Thymus (tissue), 11 donors: ENCODE data around the gene YAP1. TPM values are rescaled to one million over a fixed set of nuclear protein-coding genes. Genes with fewer than 3 reads are reported as not detected.

ENCODE experiments used
- DNase-seq, 9 donors: peaks; one replicate each; pipeline ENCODE4 v3.0.0-alpha.2; 2013; ENCODE audit warnings: low spot score in 9 of 9, low read depth in 6 of 9, missing footprints in 1 of 9
- H3K27ac ChIP-seq, 2 donors: one replicate each; pipeline ENCODE4 v1.5.1; 2013; ENCODE audit warnings: control low read depth in 1 of 2, low read depth in 1 of 2, low read length in 1 of 2, mild to moderate bottlenecking in 1 of 2, moderate library complexity in 1 of 2
- H3K27me3 ChIP-seq, 2 donors: one replicate each; pipeline ENCODE4 v1.5.1; 2013; ENCODE audit warnings: low read length in 1 of 2; ENCODE audit not compliant: control insufficient read depth in 2 of 2, insufficient read depth in 1 of 2
- H3K36me3 ChIP-seq, 2 donors: one replicate each; pipeline ENCODE4 v1.5.1; 2013; ENCODE audit warnings: low read length in 1 of 2, mild to moderate bottlenecking in 1 of 2, moderate library complexity in 1 of 2; ENCODE audit not compliant: control insufficient read depth in 2 of 2, insufficient read depth in 2 of 2
- H3K4me1 ChIP-seq, 2 donors: one replicate each; pipeline ENCODE4 v1.5.1; 2013; ENCODE audit warnings: low read length in 2 of 2; ENCODE audit not compliant: control insufficient read depth in 2 of 2, insufficient read depth in 2 of 2
- H3K4me3 ChIP-seq, 2 donors: one replicate each; pipeline ENCODE4 v1.5.1; 2013; ENCODE audit warnings: low read length in 2 of 2, control low read depth in 1 of 2, mild to moderate bottlenecking in 1 of 2
- H3K9me3 ChIP-seq, 2 donors: one replicate each; pipeline ENCODE4 v1.5.1; 2013; ENCODE audit warnings: low read length in 1 of 2, mild to moderate bottlenecking in 1 of 2; ENCODE audit not compliant: control insufficient read depth in 2 of 2, insufficient read depth in 1 of 2
- WGBS: extraction: QIAGEN DNeasy Blood & Tissue Kit; methylation state at CpG from one replicate; pipeline ENCODE4 v1.1.7; 2013; 5-methylcytosine and 5-hydroxymethylcytosine counted together
- polyA plus RNA-seq: library from polyadenylated mRNA; stranded (reverse); fragments of 200-250 nt; gene quantifications from one replicate; pipeline ENCODE4 v1.2.3, GENCODE V29; 2013
- total RNA-seq: library from RNA; stranded (reverse); fragments of 120-200 nt; gene quantifications from one replicate; pipeline ENCODE4 v1.2.4, GENCODE V29; 2013
- donor health status: healthy.

YAP1 gene
- total and polyA plus RNA-seq, 2 donors = 10.5 to 27.9 TPM

DNA sequence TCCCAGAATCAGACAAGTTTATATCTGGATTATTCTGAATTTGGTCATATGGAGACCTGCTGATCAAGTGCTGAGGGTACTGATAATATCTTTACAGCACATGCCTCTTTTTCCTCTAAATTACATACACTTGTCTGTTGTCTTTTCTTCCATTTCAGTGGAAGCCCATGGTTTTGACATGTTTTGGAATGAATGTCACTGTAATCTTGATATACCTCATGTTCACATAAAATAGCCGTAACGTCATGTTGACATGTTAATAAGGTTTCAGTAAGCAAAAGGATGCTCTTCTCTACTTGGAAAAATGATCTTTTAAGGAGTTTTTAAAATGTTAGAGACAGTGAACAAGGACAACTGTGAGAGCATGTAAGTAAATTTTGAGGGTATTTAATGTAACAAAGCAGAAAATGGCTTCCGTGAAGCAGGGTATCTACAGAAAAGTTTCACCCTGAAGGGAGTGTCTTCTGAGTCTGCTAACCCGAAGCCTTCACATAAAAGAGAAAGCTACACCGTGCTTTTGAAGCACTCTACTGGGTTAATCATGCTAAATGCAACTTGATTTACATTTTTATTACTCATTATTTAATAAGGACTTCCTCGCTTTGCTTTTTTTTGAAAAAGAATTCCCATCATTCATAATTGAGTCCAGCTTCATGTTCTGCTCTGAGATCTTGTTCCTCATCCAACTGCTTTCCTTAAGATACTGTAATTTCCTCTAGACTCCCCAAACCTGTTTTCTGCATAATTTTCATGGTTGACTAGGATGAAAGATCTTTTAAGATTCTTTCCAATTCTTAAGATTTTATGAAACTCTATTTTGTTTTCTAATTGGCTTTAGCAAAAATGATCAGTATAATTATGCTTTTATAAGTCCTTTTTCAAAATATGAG, 56.2 kb downstream of the YAP1 start:
- 88% methylated on average over 6 of the region's 6 CpGs for WGBS
- Histone ChIP-seq H3K4me1 (no peaks in the 10 kb centered on the region), H3K9me3 (no peaks in the 10 kb centered on the region), H3K4me3 (no peak overlapping the region), H3K27me3 (no peaks in the 10 kb centered on the region), H3K36me3 (no peaks in the 10 kb centered on the region), H3K27ac (no peak overlapping the region)
- no peak for DNase-seq

DNA sequence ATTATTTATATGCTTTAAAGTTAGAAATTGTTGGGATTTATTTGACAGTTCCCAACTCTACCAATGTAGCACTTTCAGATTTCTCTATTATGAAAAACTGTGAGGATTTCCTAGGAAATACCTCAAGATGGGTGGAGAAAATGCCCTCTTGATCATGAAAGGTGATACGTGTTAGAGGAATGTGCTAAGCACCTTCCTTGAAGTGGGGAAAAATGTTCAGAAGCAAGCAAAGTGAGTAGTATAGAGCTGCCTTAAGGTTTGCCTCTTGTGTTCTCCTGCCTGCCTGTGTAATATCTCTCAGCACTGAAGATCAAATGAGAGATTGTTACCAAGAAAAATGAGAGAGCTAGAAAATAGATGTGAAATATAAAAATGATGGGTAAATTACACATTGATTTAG, 58.2 kb downstream of the YAP1 start:
- H3K9me3 ChIP-seq = no peaks in the 10 kb centered on the region
- no peaks in the 10 kb centered on the region for H3K27me3 ChIP-seq
- H3K27ac ChIP-seq = no peak overlapping the region
- H3K4me3 ChIP-seq = no peak overlapping the region
- H3K4me1 ChIP-seq = no peaks in the 10 kb centered on the region
- 73% methylated on average over 1 of the region's 1 CpG for WGBS
- no peaks in the 10 kb centered on the region for H3K36me3 ChIP-seq
- no peak for DNase-seq

- Histone ChIP-seq H3K4me3 (no peak overlapping the region), H3K27me3 (no peaks in the 10 kb centered on the region), H3K36me3 (no peaks in the 10 kb centered on the region), H3K4me1 (no peaks in the 10 kb centered on the region), H3K27ac (no peak overlapping the region), H3K9me3 (no peaks in the 10 kb centered on the region)
- no peak for DNase-seq
Measured at GRCh38 chr11:102171101-102171500, 60.9 kb downstream of the YAP1 start.

DNA sequence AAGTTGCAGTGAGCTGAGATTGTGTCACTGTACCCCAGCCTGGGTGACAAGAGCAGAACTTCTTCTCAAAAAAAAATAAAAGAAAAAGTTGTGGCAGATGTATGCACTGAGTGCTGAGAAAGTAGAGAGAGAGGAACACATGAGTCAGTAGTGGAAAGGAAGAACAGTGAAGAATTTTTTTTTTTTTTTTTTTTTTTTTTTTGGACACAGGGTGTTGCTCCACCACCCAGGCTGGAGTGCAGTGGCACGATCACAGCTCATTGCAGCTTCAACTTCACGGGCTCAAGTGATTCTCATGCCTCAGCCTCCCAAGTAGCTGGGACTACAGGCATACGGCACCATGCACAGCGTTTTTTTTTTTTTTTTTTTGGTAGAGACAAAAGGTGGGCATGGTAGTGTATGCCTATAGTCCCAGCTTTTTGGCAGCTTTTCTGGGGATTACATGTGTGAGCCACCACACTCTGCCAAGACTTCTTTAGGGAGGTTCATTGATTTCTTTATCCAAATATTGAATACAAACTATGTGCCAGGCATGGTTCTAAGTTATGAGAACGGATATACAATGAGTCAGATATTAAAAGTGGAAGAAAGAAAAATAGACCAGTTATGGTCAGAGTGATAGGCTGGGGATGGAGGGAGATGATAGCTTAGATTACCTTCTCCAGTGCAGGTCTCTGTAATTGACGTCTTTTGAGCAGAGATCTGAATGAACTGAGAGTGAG, 62.0 kb downstream of the YAP1 start:
- H3K36me3 ChIP-seq = no peaks in the 10 kb centered on the region
- no peaks in the 10 kb centered on the region for H3K4me1 ChIP-seq
- no peaks in the 10 kb centered on the region for H3K27me3 ChIP-seq
- no peaks in the 10 kb centered on the region for H3K9me3 ChIP-seq
- H3K27ac ChIP-seq = no peak overlapping the region
- no peak for DNase-seq
- WGBS = 72% methylated on average over 5 of the region's 6 CpGs
- no peak overlapping the region for H3K4me3 ChIP-seq

GRCh38 chr11:102177126-102177525, 66.9 kb downstream of the YAP1 start:
- no peak overlapping the region for H3K4me3 ChIP-seq
- no peak for DNase-seq
- no peaks in the 10 kb centered on the region for H3K4me1 ChIP-seq
- no peak overlapping the region for H3K27ac ChIP-seq
- no peaks in the 10 kb centered on the region for H3K27me3 ChIP-seq
- H3K9me3 ChIP-seq = no peaks in the 10 kb centered on the region
- WGBS = 94% methylated on average over 2 of the region's 2 CpGs
- no peaks in the 10 kb centered on the region for H3K36me3 ChIP-seq

- DNase-seq = no peak
- Histone ChIP-seq H3K36me3 (no peaks in the 10 kb centered on the region), H3K4me3 (no peak overlapping the region)
Measured at GRCh38 chr11:102177974-102178631, 67.9 kb downstream of the YAP1 start.

GRCh38 chr11:102179371-102179770, 69.1 kb downstream of the YAP1 start:
- Histone ChIP-seq H3K9me3 (no peaks in the 10 kb centered on the region), H3K36me3 (no peaks in the 10 kb centered on the region), H3K4me3 (no peak overlapping the region), H3K27me3 (no peaks in the 10 kb centered on the region), H3K4me1 (no peaks in the 10 kb centered on the region), H3K27ac (no peak overlapping the region)
- no peak for DNase-seq
- 97% methylated on average over 4 of the region's 4 CpGs for WGBS

More at GRCh38 chr11:102177974-102178631, 67.9 kb downstream of the YAP1 start:
- 76% methylated on average over 4 of the region's 4 CpGs for WGBS
- Histone ChIP-seq H3K27ac (no peak overlapping the region), H3K4me1 (no peaks in the 10 kb centered on the region), H3K27me3 (no peaks in the 10 kb centered on the region), H3K9me3 (no peaks in the 10 kb centered on the region)

GRCh38 chr11:102184269-102184987, 74.2 kb downstream of the YAP1 start:
- 83% methylated on average over 3 of the region's 3 CpGs for WGBS
- Histone ChIP-seq H3K36me3 (no peaks in the 10 kb centered on the region), H3K4me1 (no peaks in the 10 kb centered on the region), H3K9me3 (no peaks in the 10 kb centered on the region), H3K4me3 (no peak overlapping the region), H3K27me3 (peaks cover 0 to 5% of the 10 kb centered on the region in 2 donors), H3K27ac (no peak overlapping the region)
- no peak for DNase-seq
